Measurements from ENCODE around the gene ZNF462.

GRCh38 chr9:107029146-107029545 lies 166.2 kb downstream of the ZNF462 start:
- TF ChIP-seq CTCF (IDR thresholded peaks at IDR 0.05 in 4 of 5, conservative IDR thresholded peaks at IDR 0.05 in 1 of 5) (no peak), POLR2A (IDR thresholded peaks at IDR 0.05) (no peak)

Measured in gastrocnemius medialis (tissue), 4 donors.